ENCODE data around the gene DSN1. TPM values are rescaled to one million over a fixed set of nuclear protein-coding genes. Genes with fewer than 3 reads are reported as not detected.
"Not testable (repeated sequence)": the region's sequence is repeated elsewhere in the genome, so short reads cannot be mapped to it uniquely, and the experiment has no call there.

Gene DSN1
- total RNA-seq = 8.7 TPM

- peak; percentile 99 for DNase-seq (ENCODE audit: low spot score)
Measured at GRCh38 chr20:36773597-36774390, at the start of gene DSN1. Gene DSN1 (minus strand): TSS chr20:36773763. CDS start chr20:36771458, 2,305 bp downstream.

GRCh38 chr20:36823121-36823520, 49.6 kb upstream of the DSN1 start:
- DNase-seq (ENCODE audit: low spot score) = no peak

GRCh38 chr20:36821964-36822437, 48.4 kb upstream of the DSN1 start:
- DNase-seq (ENCODE audit: low spot score) = no peak

GRCh38 chr20:36820928-36821327, 47.4 kb upstream of the DSN1 start:
- DNase-seq (ENCODE audit: low spot score) = no peak

- DNase-seq (ENCODE audit: low spot score) = no peak
Measured at GRCh38 chr20:36820073-36820472, 46.5 kb upstream of the DSN1 start.

- DNase-seq (ENCODE audit: low spot score) = no peak
Measured at GRCh38 chr20:36819659-36820058, 46.1 kb upstream of the DSN1 start.

- DNase-seq (ENCODE audit: low spot score) = no peak
Measured at GRCh38 chr20:36818861-36819260, 45.3 kb upstream of the DSN1 start.

GRCh38 chr20:36818185-36818584, 44.6 kb upstream of the DSN1 start:
- no peak for DNase-seq (ENCODE audit: low spot score)

- DNase-seq (ENCODE audit: low spot score) = no peak
Measured at GRCh38 chr20:36817496-36817895, 43.9 kb upstream of the DSN1 start.

GRCh38 chr20:36815454-36816091, 42.0 kb upstream of the DSN1 start:
- DNase-seq (ENCODE audit: low spot score) = no peak

- no peak for DNase-seq (ENCODE audit: low spot score)
Measured at GRCh38 chr20:36812594-36813463, 39.3 kb upstream of the DSN1 start.

GRCh38 chr20:36808317-36809257, 35.0 kb upstream of the DSN1 start:
- peak; percentile 44 for DNase-seq (ENCODE audit: low spot score)

- DNase-seq (ENCODE audit: low spot score) = no peak
Measured at GRCh38 chr20:36806049-36806448, 32.5 kb upstream of the DSN1 start.

- no peak for DNase-seq (ENCODE audit: low spot score)
Measured at GRCh38 chr20:36805396-36805795, 31.8 kb upstream of the DSN1 start.

- no peak for DNase-seq (ENCODE audit: low spot score)
Measured at GRCh38 chr20:36804425-36804824, 30.9 kb upstream of the DSN1 start.

- no peak for DNase-seq (ENCODE audit: low spot score)
Measured at GRCh38 chr20:36802326-36803222, 29.0 kb upstream of the DSN1 start.

GRCh38 chr20:36800410-36800809, 26.8 kb upstream of the DSN1 start:
- DNase-seq (ENCODE audit: low spot score) = no peak

- not testable (repeated sequence) for DNase-seq (ENCODE audit: low spot score)
Measured at GRCh38 chr20:36799313-36799712, 25.8 kb upstream of the DSN1 start.

- DNase-seq (ENCODE audit: low spot score) = no peak
Measured at GRCh38 chr20:36796875-36797274, 23.3 kb upstream of the DSN1 start.

GRCh38 chr20:36796117-36796516, 22.6 kb upstream of the DSN1 start:
- DNase-seq (ENCODE audit: low spot score) = no peak
